VCaP (cell line): ENCODE data around the gene INTS4.
A peak's percentile ranks its signal among the peaks of the same experiment; 100 is the strongest.
"Not testable (repeated sequence)": the region's sequence is repeated elsewhere in the genome, so short reads cannot be mapped to it uniquely, and the experiment has no call there.

ENCODE experiments used
- H3K27ac ChIP-seq: fragments of 450-650 bp; 2 replicates; pipeline ENCODE4 v1.5.1; 2017
- TF ChIP-seq, protein P1 (sequence below): fragments of 450-650 bp; conservative IDR thresholded peaks from 2 replicates; pipeline ENCODE4 v1.5.1; 2017; ENCODE audit warnings: mild to moderate bottlenecking, moderate library complexity

INTS4 gene

DNA sequence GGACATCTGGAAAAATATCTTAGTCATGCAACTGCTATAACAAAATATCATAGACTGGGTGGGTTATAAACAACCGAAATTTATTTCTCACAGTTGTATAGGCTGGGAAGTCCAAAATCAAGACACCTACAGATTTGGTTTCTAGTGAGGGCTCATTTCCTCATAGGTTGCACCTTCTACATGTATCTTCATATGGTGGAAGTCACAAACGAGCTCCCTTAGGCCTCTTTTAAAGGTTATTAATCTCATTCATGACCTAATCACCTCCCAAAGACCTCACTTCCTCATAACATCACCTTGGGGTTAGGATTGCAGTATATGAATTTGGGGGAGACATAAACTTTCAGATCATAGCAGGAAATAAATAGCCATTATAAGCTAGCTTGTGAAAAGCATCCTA lies 85.2 kb downstream of the INTS4 start:
- TF ChIP-seq, protein P1, sequence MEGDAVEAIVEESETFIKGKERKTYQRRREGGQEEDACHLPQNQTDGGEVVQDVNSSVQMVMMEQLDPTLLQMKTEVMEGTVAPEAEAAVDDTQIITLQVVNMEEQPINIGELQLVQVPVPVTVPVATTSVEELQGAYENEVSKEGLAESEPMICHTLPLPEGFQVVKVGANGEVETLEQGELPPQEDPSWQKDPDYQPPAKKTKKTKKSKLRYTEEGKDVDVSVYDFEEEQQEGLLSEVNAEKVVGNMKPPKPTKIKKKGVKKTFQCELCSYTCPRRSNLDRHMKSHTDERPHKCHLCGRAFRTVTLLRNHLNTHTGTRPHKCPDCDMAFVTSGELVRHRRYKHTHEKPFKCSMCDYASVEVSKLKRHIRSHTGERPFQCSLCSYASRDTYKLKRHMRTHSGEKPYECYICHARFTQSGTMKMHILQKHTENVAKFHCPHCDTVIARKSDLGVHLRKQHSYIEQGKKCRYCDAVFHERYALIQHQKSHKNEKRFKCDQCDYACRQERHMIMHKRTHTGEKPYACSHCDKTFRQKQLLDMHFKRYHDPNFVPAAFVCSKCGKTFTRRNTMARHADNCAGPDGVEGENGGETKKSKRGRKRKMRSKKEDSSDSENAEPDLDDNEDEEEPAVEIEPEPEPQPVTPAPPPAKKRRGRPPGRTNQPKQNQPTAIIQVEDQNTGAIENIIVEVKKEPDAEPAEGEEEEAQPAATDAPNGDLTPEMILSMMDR, result no peak

DNA sequence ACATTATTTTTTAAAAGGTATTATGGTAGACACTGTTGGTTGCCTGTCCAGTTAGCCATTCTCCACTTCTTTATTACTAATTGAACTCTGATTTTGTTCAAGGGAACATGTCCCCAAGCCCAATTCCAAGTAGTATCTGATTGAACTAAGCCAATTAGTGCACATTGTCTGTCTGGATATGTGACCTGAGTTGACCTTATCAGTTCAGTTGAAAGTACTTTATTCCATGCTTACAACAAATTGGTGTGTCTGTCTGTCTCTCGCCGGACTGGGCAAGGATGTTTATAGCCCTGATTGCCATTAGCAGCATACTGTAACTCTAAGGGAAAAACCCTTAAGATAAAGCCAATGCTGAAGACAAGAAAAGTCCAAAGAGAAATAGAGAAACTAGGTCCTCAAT lies 85.6 kb downstream of the INTS4 start:
- TF ChIP-seq, protein P1, result no peak
- no peak overlapping the region for H3K27ac ChIP-seq

More for the DNA sequence above, 85.2 kb downstream of the INTS4 start:
- no peak overlapping the region for H3K27ac ChIP-seq

- H3K27ac ChIP-seq, result not testable (repeated sequence)
Measured at GRCh38 chr11:77894949-77895348, 99.5 kb downstream of the INTS4 start.

DNA sequence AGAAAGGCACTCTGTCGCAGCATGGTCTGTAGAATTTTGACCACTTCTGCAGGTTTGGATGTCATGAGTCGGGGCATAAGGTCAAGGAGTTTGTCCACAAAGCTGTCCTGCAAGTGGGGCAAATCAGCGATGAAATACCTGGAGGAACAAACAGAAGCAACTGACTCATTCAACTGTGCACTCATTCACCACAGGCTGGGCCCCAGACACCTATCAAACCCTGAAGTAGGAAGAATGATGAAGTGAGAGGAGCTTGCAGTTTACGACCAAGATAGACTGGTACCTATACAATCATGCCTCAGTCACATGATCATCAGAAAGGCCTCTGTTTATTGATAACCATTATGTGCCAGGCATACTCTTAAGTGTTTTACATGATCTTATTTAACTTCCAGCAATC lies 102.8 kb downstream of the INTS4 start:
- H3K27ac ChIP-seq, result not testable (repeated sequence)

DNA sequence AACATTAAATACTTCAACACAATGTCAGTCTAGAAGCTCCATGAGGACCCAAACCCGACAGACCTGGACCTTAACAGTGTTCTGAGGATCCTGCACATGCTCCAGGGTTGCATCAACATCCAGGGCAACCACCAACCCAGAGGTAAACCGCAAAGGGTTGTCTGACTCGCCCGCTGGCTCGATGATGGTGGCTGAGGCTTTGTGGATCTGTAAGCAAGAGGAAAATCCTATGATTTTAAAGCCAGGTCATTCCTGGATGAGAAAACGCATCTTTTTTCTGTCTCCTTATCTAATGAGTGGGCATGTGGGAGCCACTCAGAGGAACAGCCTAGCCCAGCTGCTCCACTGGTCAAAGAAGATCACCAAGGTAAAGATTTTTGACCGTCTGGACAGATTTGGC lies 103.2 kb downstream of the INTS4 start:
- peak overlapping the region; percentile 28; the same call in 1 of the 2 replicates for H3K27ac ChIP-seq

DNA sequence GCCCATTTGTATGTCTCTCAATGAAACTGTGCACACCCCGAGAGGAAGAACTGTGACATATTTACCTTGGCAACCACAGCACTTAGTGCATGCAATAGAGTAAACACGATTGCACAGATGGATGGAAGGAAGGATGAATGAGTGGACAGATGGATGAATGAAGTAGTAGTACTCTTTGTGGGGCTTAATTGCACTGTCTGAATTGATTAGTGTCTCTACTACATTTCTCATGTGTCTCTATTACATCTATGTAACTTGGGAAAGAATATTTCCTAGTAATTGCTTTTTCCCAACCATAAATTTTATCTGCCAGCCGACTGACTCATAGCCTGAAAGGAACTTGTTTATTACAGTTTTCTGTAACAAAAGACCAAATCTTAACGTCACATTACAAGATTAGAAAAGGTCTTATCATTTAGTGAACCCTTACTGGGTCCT lies 103.8 kb downstream of the INTS4 start:
- peak overlapping the region; percentile 28; the same call in 1 of the 2 replicates for H3K27ac ChIP-seq

DNA sequence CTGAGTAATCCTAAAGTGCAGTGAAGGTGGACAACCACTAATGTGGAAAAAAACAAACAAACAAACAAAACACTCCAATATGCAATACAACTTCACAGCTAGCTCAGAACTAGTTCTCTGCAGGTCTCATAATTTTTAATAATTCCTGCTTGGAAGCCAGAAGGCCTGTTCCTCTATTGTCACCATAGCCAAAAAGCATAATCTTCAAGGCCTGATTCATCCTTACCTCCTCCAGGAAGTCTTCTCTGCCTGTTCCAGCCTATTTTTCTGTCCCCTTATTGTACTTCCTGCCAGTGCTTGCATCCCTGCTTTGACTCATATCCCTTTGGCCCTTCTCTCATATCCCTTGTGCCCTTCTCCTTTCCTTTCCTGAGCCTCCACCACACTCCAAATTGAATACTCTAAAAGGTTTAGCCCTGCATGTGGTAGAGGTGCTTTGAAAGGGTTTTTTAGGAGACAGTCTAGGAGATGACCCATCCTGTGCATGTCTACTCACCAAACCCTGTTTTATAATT lies 104.3 kb downstream of the INTS4 start:
- H3K27ac ChIP-seq, result peak overlapping the region; percentile 28; the same call in 1 of the 2 replicates

GRCh38 chr11:77889045-77889444 lies 105.4 kb downstream of the INTS4 start:
- H3K27ac ChIP-seq, result not testable (repeated sequence)

GRCh38 chr11:77886401-77886800 lies 108.1 kb downstream of the INTS4 start:
- H3K27ac ChIP-seq, result no peak overlapping the region
- TF ChIP-seq, protein P1, result no peak

GRCh38 chr11:77884829-77885190 lies 109.7 kb downstream of the INTS4 start:
- H3K27ac ChIP-seq, result no peak overlapping the region
- TF ChIP-seq, protein P1, result no peak

GRCh38 chr11:77884186-77884828 lies 110.2 kb downstream of the INTS4 start:
- TF ChIP-seq, protein P1, result no peak

More at GRCh38 chr11:77884186-77884828, 110.2 kb downstream of the INTS4 start:
- no peak overlapping the region for H3K27ac ChIP-seq
